Measurements from ENCODE around the gene PHACTR3.

DNA sequence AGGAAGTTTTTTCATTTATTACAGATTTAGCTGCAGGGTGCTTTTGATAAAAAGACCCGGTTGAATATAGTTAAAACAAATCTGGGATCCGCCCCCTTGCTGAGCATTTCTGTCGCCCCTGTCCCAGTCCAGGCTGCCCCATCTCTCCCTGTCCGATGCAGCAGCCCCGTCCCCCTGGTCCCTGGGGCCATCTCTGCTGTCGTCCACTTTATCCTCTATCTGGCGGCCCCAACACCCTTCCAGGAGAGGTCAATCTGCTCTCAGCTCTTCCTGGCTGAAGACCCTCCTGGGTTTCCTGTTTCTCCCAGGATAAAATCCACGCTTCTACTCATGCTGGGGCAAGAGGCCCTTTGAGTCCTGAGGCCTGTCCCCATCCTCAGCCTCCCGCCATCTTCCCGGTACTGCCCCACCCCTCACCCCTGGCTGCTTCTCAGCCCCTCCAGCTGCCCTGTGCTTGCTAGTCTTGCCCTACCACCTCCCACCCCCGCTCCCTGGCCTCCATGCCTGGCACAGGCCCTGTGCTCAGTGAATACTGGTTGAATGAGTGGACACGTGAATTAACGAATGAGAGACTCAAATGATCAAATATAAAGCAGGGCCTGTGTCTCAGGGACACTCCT lies 16.0 kb upstream of the PHACTR3 start:
- TF ChIP-seq, protein P1, sequence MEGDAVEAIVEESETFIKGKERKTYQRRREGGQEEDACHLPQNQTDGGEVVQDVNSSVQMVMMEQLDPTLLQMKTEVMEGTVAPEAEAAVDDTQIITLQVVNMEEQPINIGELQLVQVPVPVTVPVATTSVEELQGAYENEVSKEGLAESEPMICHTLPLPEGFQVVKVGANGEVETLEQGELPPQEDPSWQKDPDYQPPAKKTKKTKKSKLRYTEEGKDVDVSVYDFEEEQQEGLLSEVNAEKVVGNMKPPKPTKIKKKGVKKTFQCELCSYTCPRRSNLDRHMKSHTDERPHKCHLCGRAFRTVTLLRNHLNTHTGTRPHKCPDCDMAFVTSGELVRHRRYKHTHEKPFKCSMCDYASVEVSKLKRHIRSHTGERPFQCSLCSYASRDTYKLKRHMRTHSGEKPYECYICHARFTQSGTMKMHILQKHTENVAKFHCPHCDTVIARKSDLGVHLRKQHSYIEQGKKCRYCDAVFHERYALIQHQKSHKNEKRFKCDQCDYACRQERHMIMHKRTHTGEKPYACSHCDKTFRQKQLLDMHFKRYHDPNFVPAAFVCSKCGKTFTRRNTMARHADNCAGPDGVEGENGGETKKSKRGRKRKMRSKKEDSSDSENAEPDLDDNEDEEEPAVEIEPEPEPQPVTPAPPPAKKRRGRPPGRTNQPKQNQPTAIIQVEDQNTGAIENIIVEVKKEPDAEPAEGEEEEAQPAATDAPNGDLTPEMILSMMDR (optimal IDR thresholded peaks at IDR 0.05 in 1 of 3, IDR thresholded peaks at IDR 0.05 in 1 of 3, conservative IDR thresholded peaks at IDR 0.05 in 1 of 3; ENCODE audit: extremely low read depth in 1 of 3, insufficient read depth in 2 of 3, low read length in 3 of 3) = no peak
- no peak for TF ChIP-seq EZH2 (IDR thresholded peaks at IDR 0.05; ENCODE audit: low read length)
